IMR-90 (cell line): ENCODE results near the gene MYO1H. TPM values are rescaled to one million over a fixed set of nuclear protein-coding genes. Genes with fewer than 3 reads are reported as not detected.
A peak's percentile ranks its signal among the peaks of the same experiment; 100 is the strongest.

ENCODE experiments used
- ATAC-seq: fragments of 200-7000 bp; cut with Tn5 transposase; 2 replicates; pipeline ENCODE4 v1.9.1; 2020; ENCODE audit warnings: low read depth, mild to moderate bottlenecking, moderate library complexity
- BruUV-seq: library from RNA; stranded (reverse); fragments of 400-500 nt; replicated peaks from 2 replicates; lab custom pipeline; 2021; lab: Mats Ljungman, UMichigan
- CTCF ChIA-PET: fragments of 300-600 bp; formaldehyde crosslinking; extraction: SDS; loops from one replicate; lab custom pipeline; 2021; ENCODE audit warnings: antibody characterized with exemption; lab: Yijun Ruan, JAX
- POLR2A ChIA-PET: fragments of 300-600 bp; sonication (Branson Sonifier 250); formaldehyde crosslinking; loops from one replicate; lab custom pipeline; 2022; ENCODE audit warnings: antibody characterized with exemption; ENCODE audit not compliant: unreplicated experiment; lab: Charles Lee
- DNase-seq: peaks from one replicate; pipeline ENCODE4 v3.0.0; 2013
- H2AFZ ChIP-seq: replicated peaks from 2 replicates; pipeline ENCODE3; 2013; ENCODE audit warnings: low read length, mild to moderate bottlenecking; ENCODE audit not compliant: poor library complexity
- H2AK5ac ChIP-seq: 2 replicates; pipeline ENCODE4 v1.6.1; 2013; ENCODE audit warnings: low read depth, low read length, inconsistent platforms
- H2AK9ac ChIP-seq: replicated peaks from 2 replicates; pipeline ENCODE3; 2013; ENCODE audit warnings: mild to moderate bottlenecking, low read depth, low read length, moderate library complexity; ENCODE audit not compliant: poor library complexity
- H2BK120ac ChIP-seq: 2 replicates; pipeline ENCODE4 v1.6.1; 2013; ENCODE audit warnings: low read depth, low read length, inconsistent platforms
- H2BK15ac ChIP-seq: 3 replicates; pipeline ENCODE4 v1.6.1; 2013; ENCODE audit warnings: low read depth, low read length, inconsistent platforms
- H2BK20ac ChIP-seq: 2 replicates; pipeline ENCODE4 v1.6.1; 2013; ENCODE audit warnings: low read depth, mild to moderate bottlenecking, inconsistent platforms, low read length, moderate library complexity
- H2BK5ac ChIP-seq: 2 replicates; pipeline ENCODE4 v1.6.1; 2013; ENCODE audit warnings: mild to moderate bottlenecking, low read depth, low read length, inconsistent platforms; ENCODE audit not compliant: poor library complexity, severe bottlenecking
- H3K14ac ChIP-seq: replicated peaks from 2 replicates; pipeline ENCODE4 v1.6.1; 2013; ENCODE audit warnings: low read depth, low read length, inconsistent platforms
- H3K18ac ChIP-seq: 2 replicates; pipeline ENCODE4 v1.6.1; 2013; ENCODE audit warnings: low read depth, low read length, control low read depth
- H3K23ac ChIP-seq: 2 replicates; pipeline ENCODE4 v1.6.1; 2013; ENCODE audit warnings: low read depth, low read length, inconsistent platforms
- H3K27ac ChIP-seq: 2 replicates; pipeline ENCODE4 v1.5.1; 2013; ENCODE audit warnings: mild to moderate bottlenecking, control low read depth, low read length; ENCODE audit not compliant: insufficient read depth
- H3K27me3 ChIP-seq: 2 replicates; pipeline ENCODE4 v1.6.1; 2013; ENCODE audit warnings: low read length; ENCODE audit not compliant: control insufficient read depth, insufficient read depth
- H3K36me3 ChIP-seq: 2 replicates; pipeline ENCODE4 v1.6.1; 2013; ENCODE audit warnings: low read length, mixed read lengths; ENCODE audit not compliant: control insufficient read depth, insufficient read depth
- H3K4ac ChIP-seq: 2 replicates; pipeline ENCODE4 v1.6.1; 2013; ENCODE audit warnings: low read depth, low read length, inconsistent platforms
- H3K4me1 ChIP-seq: 2 replicates; pipeline ENCODE4 v1.6.1; 2013; ENCODE audit warnings: low read length, mixed read lengths; ENCODE audit not compliant: control insufficient read depth, insufficient read depth
- H3K4me2 ChIP-seq: 2 replicates; pipeline ENCODE4 v1.6.1; 2013; ENCODE audit warnings: low read depth, mild to moderate bottlenecking, control low read depth, low read length, moderate library complexity
- H3K4me3 ChIP-seq: 2 replicates; pipeline ENCODE4 v1.5.1; 2013; ENCODE audit warnings: low read depth, mild to moderate bottlenecking, control low read depth, low read length, moderate library complexity; ENCODE audit not compliant: insufficient read depth
- H3K56ac ChIP-seq: 2 replicates; pipeline ENCODE4 v1.6.1; 2013; ENCODE audit warnings: low read length, inconsistent platforms; ENCODE audit not compliant: insufficient read depth; ENCODE audit errors: extremely low read depth
- H3K79me1 ChIP-seq, 2 experiments: 2 replicates each; pipeline ENCODE4 v1.6.1; 2013; ENCODE audit warnings: low read length in 2 of 2, inconsistent platforms in 1 of 2, low read depth in 1 of 2
- H3K9ac ChIP-seq: 2 replicates; pipeline ENCODE4 v1.6.1; 2013; ENCODE audit warnings: low read depth, low read length, control low read depth
- H3K9me1 ChIP-seq: 2 replicates; pipeline ENCODE4 v1.6.1; 2013; ENCODE audit warnings: low read length, inconsistent platforms; ENCODE audit not compliant: insufficient read depth
- H3K9me3 ChIP-seq: 2 replicates; pipeline ENCODE4 v1.6.1; 2013; ENCODE audit warnings: low read length; ENCODE audit not compliant: control insufficient read depth, insufficient read depth
- H4K20me1 ChIP-seq: 2 replicates; pipeline ENCODE4 v1.6.1; 2013; ENCODE audit warnings: low read length, inconsistent platforms; ENCODE audit not compliant: insufficient read depth
- H4K5ac ChIP-seq: 2 replicates; pipeline ENCODE4 v1.6.1; 2013; ENCODE audit warnings: mild to moderate bottlenecking, low read depth, low read length, control low read depth
- H4K8ac ChIP-seq, 2 experiments: 2 replicates each; pipeline ENCODE4 v1.6.1; 2013; ENCODE audit warnings: low read depth in 2 of 2, low read length in 2 of 2, control low read depth in 1 of 2, inconsistent platforms in 1 of 2
- H4K91ac ChIP-seq: 2 replicates; pipeline ENCODE4 v1.6.1; 2013; ENCODE audit warnings: low read depth, low read length, inconsistent platforms; ENCODE audit not compliant: insufficient read depth
- BHLHE40 ChIP-seq: fragments of 150-350 bp; IDR thresholded peaks from 2 replicates; pipeline ENCODE4 v1.6.1; 2016; ENCODE audit warnings: mild to moderate bottlenecking, low read depth, low read length
- CEBPB ChIP-seq: IDR thresholded peaks from 2 replicates; pipeline ENCODE4 v1.6.1; 2012; ENCODE audit warnings: low read depth, low read length, improper control_type of control experiment
- CHD1 ChIP-seq: IDR thresholded peaks from 2 replicates; pipeline ENCODE4 v1.6.1; 2012; ENCODE audit warnings: low read depth, low read length, improper control_type of control experiment
- FOS ChIP-seq: fragments of 150-350 bp; IDR thresholded peaks from 2 replicates; pipeline ENCODE4 v1.6.1; 2016; ENCODE audit warnings: low read depth, low read length
- MAFK ChIP-seq: IDR thresholded peaks from 2 replicates; pipeline ENCODE4 v1.6.1; 2012; ENCODE audit warnings: low read depth, low read length, improper control_type of control experiment
- MAZ ChIP-seq: IDR thresholded peaks from 2 replicates; pipeline ENCODE4 v1.6.1; 2012; ENCODE audit warnings: low read depth, mild to moderate bottlenecking, low read length, improper control_type of control experiment, moderate library complexity, borderline replicate concordance
- MXI1 ChIP-seq: IDR thresholded peaks from 2 replicates; pipeline ENCODE4 v1.6.1; 2012; ENCODE audit warnings: low read depth, mild to moderate bottlenecking, low read length, moderate library complexity, borderline replicate concordance
- NFE2L2 ChIP-seq: fragments of 150-350 bp; IDR thresholded peaks from 2 replicates; pipeline ENCODE4 v1.6.1; 2016; ENCODE audit warnings: low read depth, mild to moderate bottlenecking, low read length
- POLR2A ChIP-seq: IDR thresholded peaks from 2 replicates; pipeline ENCODE4 v1.6.1; 2012; ENCODE audit warnings: mild to moderate bottlenecking, low read depth, low read length
- RAD21 ChIP-seq: IDR thresholded peaks from 2 replicates; pipeline ENCODE4 v1.6.1; 2012; ENCODE audit warnings: low read length, improper control_type of control experiment
- RCOR1 ChIP-seq: IDR thresholded peaks from 2 replicates; pipeline ENCODE4 v1.6.1; 2012; ENCODE audit warnings: mild to moderate bottlenecking, low read length, improper control_type of control experiment; ENCODE audit not compliant: insufficient replicate concordance
- RFX5 ChIP-seq: IDR thresholded peaks from 2 replicates; pipeline ENCODE4 v1.8.0; 2012; ENCODE audit warnings: low read depth, mild to moderate bottlenecking, low read length, moderate library complexity
- SMC3 ChIP-seq: fragments of 150-350 bp; IDR thresholded peaks from 2 replicates; pipeline ENCODE4 v1.6.1; 2016; ENCODE audit warnings: low read depth, mild to moderate bottlenecking, antibody characterized with exemption, low read length, moderate library complexity
- USF2 ChIP-seq: fragments of 150-350 bp; IDR thresholded peaks from 2 replicates; pipeline ENCODE4 v1.6.1; 2017; ENCODE audit warnings: mild to moderate bottlenecking, antibody characterized with exemption, low read length, low read depth
- WGBS, 2 experiments: methylation state at CpG; one replicate each; pipeline versions ENCODE4 v1.1.5 to v1.1.7; 2013; ENCODE audit warnings: missing lambda C conversion rate in 2 of 2; ENCODE audit not compliant: insufficient read length in 1 of 2; ENCODE audit errors: extremely low coverage in 2 of 2; 5-methylcytosine and 5-hydroxymethylcytosine counted together
- dilution Hi-C: fragments of 300-500 bp; cut with HindIII; formaldehyde crosslinking; loops from one replicate; pipeline ENCODE4 v1.14.3; 2018; ENCODE audit warnings: low sequenced_read_pairs; ENCODE audit not compliant: unreplicated experiment
- in situ Hi-C: fragments of 300-500 bp; cut with MboI; formaldehyde crosslinking; loops from 3 replicates; pipeline ENCODE4 v1.14.3; 2019; ENCODE audit warnings: low sequenced_read_pairs, inconsistent platforms, mixed read lengths
- intact Hi-C: fragments of 100-400 bp; cut with micrococcal nuclease; formaldehyde crosslinking; loops from 2 replicates; pipeline ENCODE4 v1.10.0; 2022
- polyA plus RNA-seq, 3 experiments: library from polyadenylated mRNA; depleted of rRNA; stranded (reverse); fragments of >200 nt; gene quantifications; 2 replicates each; pipeline ENCODE4 v1.2.3, GENCODE V29; 2012; ENCODE audit warnings: low replicate concordance in 1 of 3
- total RNA-seq: library from RNA; depleted of rRNA; stranded (reverse); fragments of >200 nt; gene quantifications from 2 replicates; pipeline ENCODE4 v1.2.3, GENCODE V29; 2012
- TF ChIP-seq, protein P1 (sequence below): conservative IDR thresholded peaks from 2 replicates; pipeline ENCODE4 v1.5.1; 2012; ENCODE audit warnings: mild to moderate bottlenecking, low read depth, low read length, improper control_type of control experiment
- TF ChIP-seq, protein P2 (sequence below): fragments of 150-350 bp; IDR thresholded peaks from 2 replicates; pipeline ENCODE4 v1.6.1; 2016; ENCODE audit warnings: low read depth, mild to moderate bottlenecking, low read length, moderate library complexity, borderline replicate concordance

MYO1H gene
- total and polyA plus RNA-seq, 2 of the 4 experiments (the other 2 are of a cell fraction), result not detected

DNA sequence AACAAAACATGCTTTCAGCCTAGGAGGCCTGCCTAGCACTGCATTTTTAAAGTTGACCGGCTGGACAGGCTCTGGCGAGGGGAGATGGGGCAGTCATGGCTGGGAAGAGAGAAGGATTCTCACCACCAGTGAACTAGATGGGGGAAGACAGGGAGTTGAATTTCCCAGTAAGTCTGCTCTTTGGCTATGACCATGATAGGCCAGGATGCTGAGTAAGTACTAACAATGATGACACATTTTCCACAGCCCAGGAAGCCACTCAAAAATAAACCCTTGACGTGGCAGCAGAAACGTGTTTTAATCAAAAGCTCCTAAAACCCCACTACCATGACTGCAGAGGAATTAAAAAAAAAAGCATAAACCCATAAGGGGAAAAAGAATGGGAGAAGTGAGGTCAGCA, 110.4 kb downstream of the MYO1H start:
- H3K4me2 ChIP-seq, result peak overlapping the region; percentile 61
- no peaks in the 10 kb centered on the region for H3K9me3 ChIP-seq
- POLR2A ChIA-PET, result no interaction called here
- peaks cover 50% of the 10 kb centered on the region for H3K36me3 ChIP-seq
- WGBS, 2 experiments, result no CpG with 5 or more reads among the region's 4 CpGs
- peaks cover 39% of the 10 kb centered on the region for H3K4me1 ChIP-seq
- H3K9me1 ChIP-seq, result peaks cover 27% of the 10 kb centered on the region
- peak overlapping the region; percentile 78; the same call in 2 of the 3 replicates for H2BK15ac ChIP-seq
- peak overlapping the region; percentile 79 for H4K5ac ChIP-seq
- peak overlapping the region; percentile 91 for H3K56ac ChIP-seq
- H4K8ac ChIP-seq, result peak overlapping the region; percentile 55 to 85; a peak in 3 of 4 replicates
- TF ChIP-seq, protein P1, sequence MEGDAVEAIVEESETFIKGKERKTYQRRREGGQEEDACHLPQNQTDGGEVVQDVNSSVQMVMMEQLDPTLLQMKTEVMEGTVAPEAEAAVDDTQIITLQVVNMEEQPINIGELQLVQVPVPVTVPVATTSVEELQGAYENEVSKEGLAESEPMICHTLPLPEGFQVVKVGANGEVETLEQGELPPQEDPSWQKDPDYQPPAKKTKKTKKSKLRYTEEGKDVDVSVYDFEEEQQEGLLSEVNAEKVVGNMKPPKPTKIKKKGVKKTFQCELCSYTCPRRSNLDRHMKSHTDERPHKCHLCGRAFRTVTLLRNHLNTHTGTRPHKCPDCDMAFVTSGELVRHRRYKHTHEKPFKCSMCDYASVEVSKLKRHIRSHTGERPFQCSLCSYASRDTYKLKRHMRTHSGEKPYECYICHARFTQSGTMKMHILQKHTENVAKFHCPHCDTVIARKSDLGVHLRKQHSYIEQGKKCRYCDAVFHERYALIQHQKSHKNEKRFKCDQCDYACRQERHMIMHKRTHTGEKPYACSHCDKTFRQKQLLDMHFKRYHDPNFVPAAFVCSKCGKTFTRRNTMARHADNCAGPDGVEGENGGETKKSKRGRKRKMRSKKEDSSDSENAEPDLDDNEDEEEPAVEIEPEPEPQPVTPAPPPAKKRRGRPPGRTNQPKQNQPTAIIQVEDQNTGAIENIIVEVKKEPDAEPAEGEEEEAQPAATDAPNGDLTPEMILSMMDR, result no peak
- peak; percentile 77 for TF ChIP-seq MAFK
- TF ChIP-seq CHD1, result no peak
- no peak for TF ChIP-seq RAD21
- TF ChIP-seq MAZ, result no peak
- peak; percentile 39; the same call in 1 of the 2 replicates for TF ChIP-seq POLR2A
- 0 out of 2 replicates have a peak, but pooled peaks have one; percentile 35 for TF ChIP-seq MXI1
- TF ChIP-seq RCOR1, result no peak
- no peak for TF ChIP-seq CEBPB
- TF ChIP-seq USF2, result no peak
- no peak for TF ChIP-seq BHLHE40
- TF ChIP-seq RFX5, result no peak
- TF ChIP-seq, protein P2, sequence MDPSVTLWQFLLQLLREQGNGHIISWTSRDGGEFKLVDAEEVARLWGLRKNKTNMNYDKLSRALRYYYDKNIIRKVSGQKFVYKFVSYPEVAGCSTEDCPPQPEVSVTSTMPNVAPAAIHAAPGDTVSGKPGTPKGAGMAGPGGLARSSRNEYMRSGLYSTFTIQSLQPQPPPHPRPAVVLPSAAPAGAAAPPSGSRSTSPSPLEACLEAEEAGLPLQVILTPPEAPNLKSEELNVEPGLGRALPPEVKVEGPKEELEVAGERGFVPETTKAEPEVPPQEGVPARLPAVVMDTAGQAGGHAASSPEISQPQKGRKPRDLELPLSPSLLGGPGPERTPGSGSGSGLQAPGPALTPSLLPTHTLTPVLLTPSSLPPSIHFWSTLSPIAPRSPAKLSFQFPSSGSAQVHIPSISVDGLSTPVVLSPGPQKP, result no peak
- peak; percentile 3; the same call in 1 of the 2 replicates for TF ChIP-seq NFE2L2
- no peak for TF ChIP-seq SMC3
- TF ChIP-seq FOS, result no peak
- H2AK5ac ChIP-seq, result peak overlapping the region; percentile 78
- peak; percentile 8; the same call in 1 of the 2 replicates for ATAC-seq
- peak overlapping the region; percentile 92; the same call in 1 of the 2 replicates for H2BK20ac ChIP-seq
- peaks cover 55 to 86% of the 10 kb centered on the region in 2 experiments for H3K79me1 ChIP-seq
- peak overlapping the region; percentile 99 for H3K27ac ChIP-seq
- peak overlapping the region; percentile 95 for H3K14ac ChIP-seq
- peak overlapping the region; percentile 98 for H3K4ac ChIP-seq
- dilution Hi-C loops (no loop called here), in situ Hi-C loops (no loop called here), intact Hi-C loops (no loop called here)
- H3K4me3 ChIP-seq, result no peak overlapping the region
- peak overlapping the region; percentile 95 for H2BK5ac ChIP-seq
- peak overlapping the region; percentile 97 for H3K23ac ChIP-seq
- H2AFZ ChIP-seq, result no peak overlapping the region
- H3K27me3 ChIP-seq, result no peaks in the 10 kb centered on the region
- peaks cover 16% of the 10 kb centered on the region; the same call in 1 of the 2 replicates for H4K20me1 ChIP-seq
- H4K91ac ChIP-seq, result peak overlapping the region; percentile 96
- no TSS peak for BruUV-seq
- peak overlapping the region; percentile 62 for H3K9ac ChIP-seq
- peak; percentile 84 for DNase-seq
- peak overlapping the region; percentile 98 for H2AK9ac ChIP-seq
- CTCF ChIA-PET, result interaction anchor here (1.7 kb wide), 1 partner anchor 30 kb away, joined by 5 read pairs; no protein-coding TSS in a partner anchor
- peak overlapping the region; percentile 96 for H2BK120ac ChIP-seq
- H3K18ac ChIP-seq, result peak overlapping the region; percentile 82
